Stimulated activated CD8-positive, alpha-beta memory T cell treated with anti-CD3 and anti-CD28 coated beads, Interleukin-7, amount 100 ng/mL, for 1 hour (primary cell): ENCODE measurements around the gene OR13C3.
"Not testable (repeated sequence)": the region's sequence is repeated elsewhere in the genome, so short reads cannot be mapped to it uniquely, and the experiment has no call there.

Source experiments
- DNase-seq, 2 donors: peaks; one replicate each; pipeline ENCODE4 v3.0.0-alpha.2; 2020; ENCODE audit warnings: low read depth in 2 of 2

OR13C3 gene

GRCh38 chr9:104536756-104537155 lies at the start of gene OR13C3:
Gene OR13C3 (minus strand): TSS chr9:104536856. CDS start chr9:104536723, 133 bp downstream.
- no peak for DNase-seq

- no peak for DNase-seq
Measured at GRCh38 chr9:104580562-104580961, 43.9 kb upstream of the OR13C3 start.

DNA sequence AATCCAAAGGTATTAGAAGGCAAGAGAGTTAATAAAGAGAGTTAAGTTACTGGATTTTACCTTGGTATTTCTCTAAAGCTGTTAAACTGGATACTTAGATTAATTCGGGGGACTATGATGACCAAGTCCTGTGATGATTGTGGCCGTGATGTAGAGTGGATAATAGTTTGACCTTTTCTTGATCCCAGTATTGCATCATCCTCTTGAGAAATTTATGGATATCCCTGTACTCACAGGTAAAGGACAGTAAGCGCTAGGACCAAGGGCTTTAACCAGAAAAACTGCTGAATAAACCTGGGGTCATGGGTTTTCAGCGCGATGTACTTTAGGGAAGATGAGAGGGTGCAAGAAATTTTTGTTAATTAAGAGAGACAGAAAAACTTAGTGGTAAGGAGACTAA lies 40.6 kb upstream of the OR13C3 start:
- no peak for DNase-seq

GRCh38 chr9:104575456-104575855 lies 38.8 kb upstream of the OR13C3 start:
- no peak for DNase-seq

DNA sequence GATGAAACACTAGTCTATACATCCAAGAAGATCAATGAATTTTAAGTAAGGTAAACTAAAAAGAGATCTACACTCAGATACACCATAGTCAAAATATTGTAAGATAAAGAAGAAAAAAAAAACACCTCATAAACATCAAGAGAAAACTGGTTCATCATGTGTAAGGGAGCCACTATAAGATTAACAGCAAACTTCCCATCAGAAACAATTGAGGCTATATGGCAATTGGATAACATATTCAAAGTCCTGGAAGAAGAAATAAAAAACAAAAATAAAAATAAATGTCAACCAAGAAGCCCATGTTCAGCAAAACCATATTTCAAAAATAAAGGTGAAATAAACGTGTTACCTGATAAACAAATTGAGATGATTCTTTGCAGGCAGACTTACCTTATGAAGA lies 36.0 kb upstream of the OR13C3 start:
- no peak for DNase-seq

DNA sequence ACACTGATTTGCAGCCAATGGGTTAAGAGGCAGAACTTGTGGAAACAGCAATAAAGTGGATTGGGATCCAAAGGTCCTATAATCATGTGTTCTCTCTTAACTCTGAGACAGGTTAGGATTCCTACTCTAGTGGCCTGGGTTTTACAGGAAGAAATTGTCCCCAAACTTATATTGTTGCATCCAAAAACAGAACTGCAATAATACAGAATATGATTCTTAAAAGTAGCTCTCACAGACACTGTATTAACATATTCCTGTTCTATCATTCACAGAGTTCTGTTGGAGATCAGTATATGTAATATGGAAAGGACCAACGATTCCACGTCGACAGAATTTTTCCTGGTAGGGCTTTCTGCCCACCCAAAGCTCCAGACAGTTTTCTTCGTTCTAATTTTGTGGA lies 32.2 kb upstream of the OR13C3 start, which contains the start of gene OR13C8:
TSS of gene OR13C8 (plus strand) at position 301 of the 400 bp plus-strand sequence. CDS start at position 301, 0 bp downstream.
- DNase-seq = no peak

DNA sequence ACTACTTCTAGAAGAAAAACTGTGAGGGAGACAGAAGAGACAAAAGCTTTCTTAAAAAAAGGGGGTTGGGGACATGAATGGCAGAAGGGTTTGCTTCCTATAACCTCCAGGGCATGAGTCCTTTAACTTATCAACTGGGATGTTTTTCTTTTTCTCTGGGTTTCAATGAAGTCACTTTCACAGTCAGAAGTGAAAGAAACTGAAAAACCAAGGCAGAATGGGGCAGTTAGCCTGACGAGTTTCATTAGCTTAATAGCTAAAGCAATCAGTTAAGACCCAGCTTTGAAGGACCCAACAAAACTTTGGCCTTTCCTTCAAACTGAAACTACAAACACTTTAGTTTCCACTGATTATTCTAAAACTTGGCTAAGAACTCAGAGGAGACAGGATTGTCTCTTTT lies 27.7 kb upstream of the OR13C3 start:
- no peak for DNase-seq

DNA sequence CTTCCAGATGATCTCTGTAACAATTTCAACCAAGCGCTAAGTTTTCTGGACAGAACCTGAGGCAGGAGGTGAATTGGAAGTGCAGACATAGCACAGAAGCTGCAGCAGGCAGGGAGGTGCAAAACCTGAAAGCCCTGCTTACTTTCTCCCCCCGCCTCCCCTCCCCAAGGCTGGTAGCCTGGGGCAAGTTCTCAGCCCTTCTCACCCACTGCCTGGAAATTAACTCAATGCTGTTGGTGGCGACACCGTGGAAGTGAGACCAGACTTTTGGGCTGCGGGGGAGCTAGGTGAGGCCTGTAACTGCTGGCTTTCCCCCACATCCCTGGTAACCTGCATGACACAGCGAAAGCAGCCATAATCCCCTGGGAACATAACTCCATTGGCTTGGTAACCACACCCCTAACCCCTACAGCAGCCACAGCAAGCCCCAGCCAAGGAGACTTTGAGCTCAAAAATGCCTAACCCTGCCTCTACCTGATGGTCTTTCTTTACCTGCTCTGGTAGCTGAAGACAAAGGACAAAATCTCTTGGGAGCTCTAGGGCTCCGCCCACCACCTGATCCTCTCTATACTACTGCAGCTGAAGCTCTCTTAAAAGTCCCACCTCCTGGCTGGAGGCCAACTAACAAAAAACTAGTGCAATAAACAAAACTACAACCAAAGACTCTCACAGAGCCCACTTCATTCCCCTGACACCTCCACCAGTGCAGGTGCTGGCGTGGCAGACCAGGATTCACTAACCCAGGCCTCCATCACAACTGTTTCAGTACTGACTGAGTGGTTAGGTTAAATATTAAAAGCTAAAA lies 20.4 kb upstream of the OR13C3 start:
- no peak for DNase-seq

DNA sequence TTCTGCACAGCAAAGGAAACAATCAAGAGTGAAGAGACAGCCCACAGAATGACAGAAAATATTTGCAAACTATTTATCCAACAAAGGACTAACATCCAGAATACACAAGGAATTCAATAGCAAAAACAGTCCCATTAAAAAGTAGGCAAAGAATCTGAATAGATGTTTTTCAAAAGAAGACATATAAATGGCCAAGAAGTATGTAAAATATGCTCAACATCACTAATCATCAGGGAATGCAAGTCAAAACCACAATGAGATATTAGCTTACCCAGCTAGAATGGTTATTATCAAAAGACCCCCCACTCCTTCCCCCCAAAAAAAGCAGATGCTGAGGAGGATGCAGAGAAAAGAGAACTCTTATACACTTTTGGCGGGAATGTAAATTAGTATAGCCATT lies 18.9 kb upstream of the OR13C3 start:
- DNase-seq = no peak

- no peak for DNase-seq
Measured at GRCh38 chr9:104553261-104553660, 16.6 kb upstream of the OR13C3 start.

DNA sequence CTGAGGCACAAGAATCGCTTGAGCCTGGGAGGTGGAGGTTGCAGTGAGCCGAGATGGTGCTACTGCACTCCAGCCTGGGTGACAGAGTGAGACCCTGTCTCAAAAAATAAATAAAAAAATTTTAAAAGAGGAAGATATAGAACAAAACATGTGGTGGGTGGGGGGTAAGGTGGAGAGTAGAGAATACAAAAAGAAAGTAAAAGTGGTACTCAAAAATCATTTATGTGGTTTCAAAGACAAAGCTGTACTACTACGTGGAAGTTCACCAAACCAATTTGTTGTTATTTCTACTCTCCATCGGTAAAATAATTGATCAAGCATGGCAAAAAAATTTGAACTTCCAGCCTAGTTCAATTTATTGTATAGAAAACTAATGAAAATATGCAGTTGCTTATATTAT lies 8.0 kb upstream of the OR13C3 start:
- no peak for DNase-seq

- no peak for DNase-seq
Measured at GRCh38 chr9:104539275-104539674, 2.6 kb upstream of the OR13C3 start.

DNA sequence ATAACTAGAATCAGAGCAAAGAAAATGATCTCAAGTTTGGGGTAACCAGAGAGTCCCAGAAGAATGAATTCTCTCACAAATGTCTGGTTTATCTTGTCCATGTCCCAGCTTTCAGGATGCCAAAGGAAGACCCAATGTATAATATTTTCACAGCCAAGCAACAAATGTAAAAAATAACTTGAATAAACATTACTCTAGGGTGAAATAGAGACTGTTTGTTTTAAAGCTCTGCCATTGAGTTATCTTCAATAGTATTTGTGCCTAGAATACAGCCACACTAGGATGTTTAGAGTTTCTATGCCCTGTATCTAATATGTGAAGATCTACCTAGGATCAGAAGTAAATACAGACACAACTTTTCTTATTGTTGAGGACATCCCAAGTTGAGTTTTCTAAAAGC lies 9.5 kb downstream of the OR13C3 start, which contains the start of gene OR13C4:
TSS of gene OR13C4 (minus strand) at position 101 of the 400 bp plus-strand sequence. CDS start at position 101, 0 bp downstream.
- DNase-seq = no peak

DNA sequence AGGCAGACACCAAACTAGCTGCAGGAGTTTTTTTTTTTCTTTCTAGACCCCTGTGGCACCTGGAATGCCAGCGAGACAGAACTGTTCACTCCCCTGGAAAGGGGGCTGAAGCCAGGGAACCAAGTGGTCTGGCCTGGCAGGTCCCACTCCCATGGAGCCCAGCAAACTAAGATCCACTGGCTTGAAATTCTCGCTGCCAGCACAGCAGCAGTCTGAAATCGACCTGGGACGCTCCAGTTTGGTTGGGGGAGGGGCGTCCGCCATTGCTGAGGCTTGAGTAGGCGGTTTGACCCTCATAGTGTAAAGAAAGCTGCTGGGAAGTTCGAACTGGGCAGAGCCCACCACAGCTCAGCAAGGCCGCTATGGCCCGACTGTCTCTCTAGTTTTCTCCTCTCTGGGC lies 16.4 kb downstream of the OR13C3 start:
- DNase-seq = not testable (repeated sequence)

DNA sequence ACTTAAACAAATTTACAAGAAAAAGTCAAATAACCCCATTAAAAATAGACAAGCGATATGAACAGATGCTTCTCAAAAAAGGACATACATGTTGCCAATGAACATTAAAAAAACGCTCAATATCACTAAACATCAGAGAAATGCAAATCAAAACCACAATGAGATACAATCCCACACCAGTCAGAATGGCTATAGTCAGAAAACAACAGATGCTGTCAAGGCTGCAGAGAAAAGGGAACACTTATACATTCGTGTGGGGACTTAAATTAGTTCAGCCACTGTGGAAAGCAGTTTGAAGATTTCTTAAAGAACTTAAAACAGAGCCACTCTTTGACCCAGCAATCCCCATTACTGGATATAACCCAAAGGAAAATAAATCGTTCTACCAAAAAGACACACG lies 21.8 kb downstream of the OR13C3 start:
- DNase-seq = no peak

- DNase-seq = no peak
Measured at GRCh38 chr9:104506565-104506964, 30.1 kb downstream of the OR13C3 start.

GRCh38 chr9:104503963-104504362 lies 32.7 kb downstream of the OR13C3 start, which contains the start of gene OR13F1:
Gene OR13F1 (plus strand): TSS chr9:104504263. CDS start chr9:104504263, 0 bp downstream.
- no peak for DNase-seq

- DNase-seq = no peak
Measured at GRCh38 chr9:104503440-104503839, 33.2 kb downstream of the OR13C3 start.

DNA sequence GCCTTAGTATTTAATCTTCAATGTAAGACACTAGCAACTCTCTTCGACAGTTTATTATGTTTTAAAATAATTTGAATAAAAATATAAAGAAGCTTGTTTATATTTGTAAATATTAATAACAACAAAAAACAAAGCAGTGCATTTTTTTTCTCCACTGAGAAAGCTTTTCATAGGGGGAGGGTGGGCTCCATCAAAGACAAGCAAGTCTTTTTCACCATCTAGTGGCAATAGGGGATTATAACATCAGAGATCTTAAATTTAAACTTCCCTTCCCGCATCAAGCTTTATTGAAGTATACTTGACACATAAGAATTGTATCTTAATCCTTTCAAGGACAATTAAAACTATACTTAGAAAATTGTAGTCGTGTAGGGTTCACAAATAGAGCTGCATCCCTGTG lies 41.8 kb downstream of the OR13C3 start:
- DNase-seq = no peak
